GM23248 (cell line): ENCODE results near the gene SLC35A3.

ENCODE experiments used
- EZH2 ChIP-seq: fragments of 200-600 bp; sonication (generic); IDR thresholded peaks from 2 replicates; pipeline ENCODE4 v1.6.1; 2018; ENCODE audit warnings: antibody characterized with exemption, mild to moderate bottlenecking; ENCODE audit not compliant: insufficient read depth, poor library complexity, severe bottlenecking
- EZH2phosphoT487 ChIP-seq: fragments of 200-600 bp; sonication (generic); IDR thresholded peaks from 2 replicates; pipeline ENCODE4 v1.6.1; 2018; ENCODE audit warnings: antibody characterized with exemption, moderate library complexity, mild to moderate bottlenecking, low read depth; ENCODE audit not compliant: insufficient read depth

GRCh38 chr1:100053119-100053518 is 83.3 kb downstream of the SLC35A3 start:
- TF ChIP-seq EZH2phosphoT487 (no peak), EZH2 (no peak)
